ENCODE data around the gene HOXC12.

HOXC12 gene

GRCh38 chr12:53956914-53957536, 2.3 kb downstream of the HOXC12 start:
- DNase-seq = no peak

GRCh38 chr12:53958128-53958527, 3.4 kb downstream of the HOXC12 start:
- no peak for DNase-seq

GRCh38 chr12:53959314-53959713, 4.6 kb downstream of the HOXC12 start:
- no peak for DNase-seq

GRCh38 chr12:53960187-53961024, 5.7 kb downstream of the HOXC12 start:
- DNase-seq = no peak

GRCh38 chr12:53961025-53961761, 6.5 kb downstream of the HOXC12 start:
- DNase-seq = no peak

GRCh38 chr12:53963005-53963404, 8.3 kb downstream of the HOXC12 start:
- no peak for DNase-seq

- no peak for DNase-seq
Observed at GRCh38 chr12:53963434-53964314, 9.0 kb downstream of the HOXC12 start.

GRCh38 chr12:53964315-53964713, 9.6 kb downstream of the HOXC12 start:
- no peak for DNase-seq

- DNase-seq = no peak
Observed at GRCh38 chr12:53965281-53966084, 10.8 kb downstream of the HOXC12 start.

- DNase-seq = no peak
Observed at GRCh38 chr12:53966085-53966384, 11.3 kb downstream of the HOXC12 start.

- DNase-seq = no peak
Observed at GRCh38 chr12:53966385-53967133, 11.9 kb downstream of the HOXC12 start.

GRCh38 chr12:53967421-53967925, 12.8 kb downstream of the HOXC12 start:
- DNase-seq = no peak

- DNase-seq = no peak
Observed at GRCh38 chr12:53968214-53969127, 13.8 kb downstream of the HOXC12 start.

GRCh38 chr12:53969588-53970259, 15.0 kb downstream of the HOXC12 start:
- DNase-seq = no peak

- DNase-seq = no peak
Observed at GRCh38 chr12:53970451-53970850, 15.7 kb downstream of the HOXC12 start.

GRCh38 chr12:53971129-53971528, 16.4 kb downstream of the HOXC12 start:
- no peak for DNase-seq

- no peak for DNase-seq
Observed at GRCh38 chr12:53971686-53972085, 17.0 kb downstream of the HOXC12 start.

- no peak for DNase-seq
Observed at GRCh38 chr12:53972152-53972702, 17.5 kb downstream of the HOXC12 start.

- DNase-seq = no peak
Observed at GRCh38 chr12:53972722-53973235, 18.1 kb downstream of the HOXC12 start, which contains the start of gene HOXC11. TSS of gene HOXC11 (plus strand) at chr12:53973126. CDS start at chr12:53973242, 116 bp downstream.

All from NCI-H1436 (cell line).